HCT116 (cell line): ENCODE measurements around the gene CHSY1. TPM values are rescaled to one million over a fixed set of nuclear protein-coding genes. Genes with fewer than 3 reads are reported as not detected.

Source experiments
- ATAC-seq: fragments of 200-7000 bp; cut with Tn5 transposase; 2 replicates; pipeline ENCODE4 v1.9.1; 2020; ENCODE audit warnings: mild to moderate bottlenecking, moderate library complexity
- BruUV-seq: library from RNA; stranded (reverse); fragments of 400-500 nt; replicated peaks from 2 replicates; lab custom pipeline; 2021; lab: Mats Ljungman, UMichigan
- CTCF ChIA-PET: fragments of 300-600 bp; sonication (Branson Sonifier 250); formaldehyde crosslinking; loops from one replicate; lab custom pipeline; 2021; ENCODE audit warnings: antibody characterized with exemption; lab: Charles Lee
- POLR2A ChIA-PET: fragments of 300-600, 350-600 bp; sonication (Branson Sonifier 250); formaldehyde crosslinking; loops from one replicate; lab custom pipeline; 2021; ENCODE audit warnings: antibody characterized with exemption; lab: Charles Lee
- RAD21 ChIA-PET, 2 experiments: fragments of 300-600 bp; sonication (Branson Sonifier 250); formaldehyde crosslinking; loops; one replicate each; lab custom pipeline; 2023; ENCODE audit warnings: low total read pairs in 2 of 2; ENCODE audit not compliant: uncharacterized antibody in 2 of 2, unreplicated experiment in 2 of 2, low non-redundant PET in 1 of 2; lab: Charles Lee
- DNase-seq: peaks from one replicate; pipeline ENCODE4 v3.0.0-alpha.2; 2010; ENCODE audit warnings: low read depth, low spot score
- H2AFZ ChIP-seq: fragments of 200-600 bp; shearing (Covaris generic), sonication (generic); 2 replicates; pipeline ENCODE4 v1.6.1; 2017; ENCODE audit warnings: low read depth, mixed run types, mixed read lengths, antibody characterized with exemption, low read length; ENCODE audit not compliant: poor library complexity, severe bottlenecking
- H3K27ac ChIP-seq: 2 replicates; pipeline ENCODE4 v1.5.1; 2012; ENCODE audit warnings: low read depth, low read length
- H3K27me3 ChIP-seq: fragments of 200-600 bp; sonication (generic); 2 replicates; pipeline ENCODE4 v1.6.1; 2016; ENCODE audit warnings: mixed run types, low read length, mixed read lengths; ENCODE audit not compliant: insufficient read depth
- H3K36me3 ChIP-seq, 2 experiments: fragments of 200-500 bp in 1 of 2; fragments of 200-600 bp in 1 of 2; sonication (Bioruptor generic) in 1 of 2; sonication (generic) in 1 of 2; 2 replicates each; pipeline versions ENCODE4 v1.5.1 to v1.6.1; 2014 to 2016; ENCODE audit warnings: low read length in 2 of 2, inconsistent platforms in 1 of 2, mixed read lengths in 1 of 2, mixed run types in 1 of 2; ENCODE audit not compliant: insufficient read depth in 2 of 2, control insufficient read depth in 1 of 2
- H3K4me1 ChIP-seq, 2 experiments: fragments of 200-600 bp in 1 of 2; sonication (generic) in 1 of 2; 2 replicates each; pipeline versions ENCODE4 v1.5.1 to v1.6.1; 2012 to 2017; ENCODE audit warnings: low read length in 2 of 2, inconsistent platforms in 1 of 2, mild to moderate bottlenecking in 1 of 2, mixed read lengths in 1 of 2, mixed run types in 1 of 2, moderate library complexity in 1 of 2; ENCODE audit not compliant: insufficient read depth in 2 of 2, control insufficient read depth in 1 of 2
- H3K4me2 ChIP-seq: fragments of 200-600 bp; sonication (generic); 2 replicates; pipeline ENCODE4 v1.6.1; 2017; ENCODE audit warnings: mixed run types, low read length, mixed read lengths
- H3K4me3 ChIP-seq, 2 experiments: fragments of 200-600 bp in 1 of 2; sonication (generic) in 1 of 2; replicated peaks in 1 of 2; 2 replicates each; pipeline ENCODE4 v1.5.1; 2011 to 2016; ENCODE audit warnings: low read length in 2 of 2, control low read depth in 1 of 2, low read depth in 1 of 2, mild to moderate bottlenecking in 1 of 2, mixed read lengths in 1 of 2, mixed run types in 1 of 2
- H3K79me2 ChIP-seq: fragments of 200-600 bp; sonication (generic); 2 replicates; pipeline ENCODE4 v1.6.1; 2017; ENCODE audit warnings: mild to moderate bottlenecking, mixed run types, low read length, moderate library complexity, mixed read lengths; ENCODE audit not compliant: insufficient read depth
- H3K9ac ChIP-seq: fragments of 200-600 bp; sonication (generic); 2 replicates; pipeline ENCODE4 v1.6.1; 2016; ENCODE audit warnings: low read length, mixed read lengths
- H3K9me2 ChIP-seq: fragments of 200-600 bp; sonication (generic), shearing (Covaris generic); 2 replicates; pipeline ENCODE4 v1.6.1; 2017; ENCODE audit warnings: mixed run types, mild to moderate bottlenecking, moderate library complexity; ENCODE audit not compliant: insufficient read depth
- H3K9me3 ChIP-seq, 2 experiments: fragments of 200-500 bp in 1 of 2; fragments of 200-600 bp in 1 of 2; sonication (Bioruptor generic) in 1 of 2; sonication (generic) in 1 of 2; 2 replicates each; pipeline ENCODE4 v1.6.1; 2014 to 2017; ENCODE audit warnings: low read length in 2 of 2, mixed read lengths in 2 of 2, inconsistent platforms in 1 of 2, low read depth in 1 of 2, mild to moderate bottlenecking in 1 of 2, mixed run types in 1 of 2, moderate library complexity in 1 of 2; ENCODE audit not compliant: control insufficient read depth in 1 of 2, insufficient read depth in 1 of 2
- H4K20me1 ChIP-seq: fragments of 200-600 bp; sonication (generic), shearing (Covaris generic); 2 replicates; pipeline ENCODE4 v1.6.1; 2017; ENCODE audit warnings: mixed run types, mild to moderate bottlenecking, moderate library complexity; ENCODE audit not compliant: insufficient read depth
- CBX3 ChIP-seq: IDR thresholded peaks from 2 replicates; pipeline ENCODE4 v1.6.1; 2012; ENCODE audit warnings: low read depth
- CTCF ChIP-seq, 3 experiments: fragments of 200-600 bp in 1 of 3; sonication (generic) in 1 of 3; IDR thresholded peaks in 2 of 3; conservative IDR thresholded peaks in 1 of 3; 2 replicates each; pipeline ENCODE4 v1.5.1; 2012 to 2017; ENCODE audit warnings: low read depth in 2 of 3, low read length in 2 of 3, antibody characterized with exemption in 1 of 3, borderline replicate concordance in 1 of 3, control low read depth in 1 of 3, mild to moderate bottlenecking in 1 of 3, mixed read lengths in 1 of 3, mixed run types in 1 of 3, moderate library complexity in 1 of 3; ENCODE audit not compliant: insufficient read depth in 1 of 3
- EGR1 ChIP-seq: IDR thresholded peaks from 2 replicates; pipeline ENCODE4 v1.6.1; 2012; ENCODE audit warnings: low read depth
- EZH2 ChIP-seq: fragments of 200-600 bp; sonication (generic); IDR thresholded peaks from 2 replicates; pipeline ENCODE4 v1.6.1; 2017; ENCODE audit warnings: antibody characterized with exemption, mixed run types
- FOSL1 ChIP-seq: IDR thresholded peaks from 2 replicates; pipeline ENCODE4 v1.6.1; 2012; ENCODE audit warnings: low read depth
- RAD21 ChIP-seq: IDR thresholded peaks from 2 replicates; pipeline ENCODE4 v1.6.1; 2012; ENCODE audit warnings: low read depth, mild to moderate bottlenecking
- SIN3A ChIP-seq: IDR thresholded peaks from 2 replicates; pipeline ENCODE4 v1.6.1; 2012; ENCODE audit warnings: low read depth
- TCF7L2 ChIP-seq: IDR thresholded peaks from 2 replicates; pipeline ENCODE4 v1.7.0; 2011; ENCODE audit warnings: borderline replicate concordance, inconsistent platforms; ENCODE audit not compliant: insufficient read depth, insufficient read length; ENCODE audit errors: extremely low read depth
- YY1 ChIP-seq: IDR thresholded peaks from 2 replicates; pipeline ENCODE4 v1.6.1; 2011; ENCODE audit warnings: low read length, low read depth, moderate library complexity, mild to moderate bottlenecking; ENCODE audit not compliant: insufficient replicate concordance; ENCODE audit errors: extremely low read depth
- ZFX ChIP-seq: fragments of 450-650 bp; IDR thresholded peaks from 2 replicates; pipeline ENCODE4 v1.6.1; 2017
- ZNF274 ChIP-seq: fragments of 200-500 bp; sonication (Bioruptor generic); IDR thresholded peaks from 2 replicates; pipeline ENCODE4 v1.6.1; 2014; ENCODE audit warnings: mild to moderate bottlenecking, low read depth, low read length, inconsistent platforms
- intact Hi-C: fragments of 100-400 bp; cut with micrococcal nuclease; formaldehyde crosslinking; loops from 2 replicates; pipeline ENCODE4 v1.10.0; 2022
- total RNA-seq: library from RNA; stranded (reverse); gene quantifications from one replicate; pipeline ENCODE4 v1.2.1, GENCODE V29; 2021; ENCODE audit not compliant: unreplicated experiment
- TF ChIP-seq, protein P1 (sequence below): IDR thresholded peaks from 2 replicates; pipeline ENCODE4 v1.6.1; 2012
- TF ChIP-seq, protein P2 (sequence below): IDR thresholded peaks from 2 replicates; pipeline ENCODE4 v1.6.1; 2011; ENCODE audit warnings: mild to moderate bottlenecking, low read length, moderate library complexity; ENCODE audit not compliant: insufficient replicate concordance; ENCODE audit errors: extremely low read depth

CHSY1 gene
- total RNA-seq, 1 experiment from 2014 or later: 25.4 TPM

GRCh38 chr15:101194546-101195125, 57.2 kb downstream of the CHSY1 start:
- Histone ChIP-seq H3K27ac (no peak overlapping the region), H3K79me2 (peaks cover 98% of the 10 kb centered on the region), H3K9me3 (no peaks in the 10 kb centered on the region)
- CTCF ChIA-PET: no interaction called here
- ATAC-seq: no peak
- TF ChIP-seq EGR1: no peak
- TF ChIP-seq CBX3: no peak
- TF ChIP-seq CTCF (IDR thresholded peaks at IDR 0.05 in 2 of 3, conservative IDR thresholded peaks at IDR 0.05 in 1 of 3; ENCODE audit: borderline replicate concordance in 1 of 3, insufficient read depth in 1 of 3, low read depth in 2 of 3, low read length in 2 of 3): no peak
- TF ChIP-seq, protein P1, sequence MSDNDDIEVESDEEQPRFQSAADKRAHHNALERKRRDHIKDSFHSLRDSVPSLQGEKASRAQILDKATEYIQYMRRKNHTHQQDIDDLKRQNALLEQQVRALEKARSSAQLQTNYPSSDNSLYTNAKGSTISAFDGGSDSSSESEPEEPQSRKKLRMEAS: no peak
- TF ChIP-seq ZFX: no peak
- no peak for TF ChIP-seq YY1
- TF ChIP-seq, protein P2, sequence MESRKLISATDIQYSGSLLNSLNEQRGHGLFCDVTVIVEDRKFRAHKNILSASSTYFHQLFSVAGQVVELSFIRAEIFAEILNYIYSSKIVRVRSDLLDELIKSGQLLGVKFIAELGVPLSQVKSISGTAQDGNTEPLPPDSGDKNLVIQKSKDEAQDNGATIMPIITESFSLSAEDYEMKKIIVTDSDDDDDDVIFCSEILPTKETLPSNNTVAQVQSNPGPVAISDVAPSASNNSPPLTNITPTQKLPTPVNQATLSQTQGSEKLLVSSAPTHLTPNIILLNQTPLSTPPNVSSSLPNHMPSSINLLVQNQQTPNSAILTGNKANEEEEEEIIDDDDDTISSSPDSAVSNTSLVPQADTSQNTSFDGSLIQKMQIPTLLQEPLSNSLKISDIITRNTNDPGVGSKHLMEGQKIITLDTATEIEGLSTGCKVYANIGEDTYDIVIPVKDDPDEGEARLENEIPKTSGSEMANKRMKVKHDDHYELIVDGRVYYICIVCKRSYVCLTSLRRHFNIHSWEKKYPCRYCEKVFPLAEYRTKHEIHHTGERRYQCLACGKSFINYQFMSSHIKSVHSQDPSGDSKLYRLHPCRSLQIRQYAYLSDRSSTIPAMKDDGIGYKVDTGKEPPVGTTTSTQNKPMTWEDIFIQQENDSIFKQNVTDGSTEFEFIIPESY: no peak
- no peak for TF ChIP-seq TCF7L2
- no peak for TF ChIP-seq SIN3A
- no peak for TF ChIP-seq RAD21
- no peak for TF ChIP-seq FOSL1
- TF ChIP-seq ZNF274: no peak
- TF ChIP-seq EZH2: no peak
- TF ChIP-seq, all 23 proteins: peak for 0
- Histone ChIP-seq H3K27me3 (no peaks in the 10 kb centered on the region), H2AFZ (no peak overlapping the region), H4K20me1 (peaks cover 15% of the 10 kb centered on the region; the same call in 1 of the 2 replicates), H3K9me2 (no peaks in the 10 kb centered on the region), H3K4me3 (no peak overlapping the region), H3K36me3 (no peaks in the 10 kb centered on the region), H3K4me2 (no peak overlapping the region), H3K9ac (no peak overlapping the region), H3K4me1 (peaks cover 2 to 6% of the 10 kb centered on the region in 2 experiments)
- no TSS peak for BruUV-seq
- DNase-seq: no peak
- intact Hi-C loops: no loop called here
- POLR2A ChIA-PET: no interaction called here
- RAD21 ChIA-PET: no interaction called here
